Measurements from ENCODE around the gene ANKHD1. TPM values are rescaled to one million over a fixed set of nuclear protein-coding genes. Genes with fewer than 3 reads are reported as not detected.

ANKHD1 gene
- total RNA-seq, 1 experiment from 2014 or later: 140 TPM

- no peak for ATAC-seq
- no peak for DNase-seq (ENCODE audit: low read depth, low spot score)
- Histone ChIP-seq H3K36me3 (ENCODE audit: control insufficient read depth, insufficient read depth, low read length) (no peaks in the 10 kb centered on the region), H3K27me3 (ENCODE audit: control insufficient read depth, insufficient read depth, low read length) (no peaks in the 10 kb centered on the region), H3K4me1 (ENCODE audit: control insufficient read depth, insufficient read depth, low read length) (peaks cover 4% of the 10 kb centered on the region; the same call in 1 of the 2 replicates), H3K27ac (ENCODE audit: low read length) (no peak overlapping the region), H3K4me3 (ENCODE audit: low read depth in 2 of 2, low read length in 2 of 2) (no peak overlapping the region), H3K9me3 (ENCODE audit: control insufficient read depth, insufficient read depth, low read depth, low read length) (no peaks in the 10 kb centered on the region)
- BruUV-seq (replicated peaks): no TSS peak
- ChIA-PET CTCF (interaction anchor here (0.6 kb wide), 1 partner anchor 35 kb away, joined by 5 read pairs; no protein-coding TSS in a partner anchor), POLR2A (interaction anchor here (0.6 kb wide), 1 partner anchor 264 kb away, joined by 3 read pairs; no protein-coding TSS in a partner anchor)
- in situ Hi-C loops (cut with HindIII; ENCODE audit: low pct_unique_long_range_greater_than_20kb, low sequenced_read_pairs) (no loop called here), intact Hi-C loops (cut with micrococcal nuclease; ENCODE audit: unreplicated experiment) (no loop called here)
- TF ChIP-seq SIN3A (IDR thresholded peaks at IDR 0.05; ENCODE audit: borderline replicate concordance, insufficient read depth, low read depth, low read length) (no peak), REST (IDR thresholded peaks at IDR 0.05; ENCODE audit: insufficient read depth in 1 of 2, low read depth in 2 of 2, low read length in 1 of 2) (no peak), POLR2AphosphoS5 (IDR thresholded peaks at IDR 0.05; ENCODE audit: low read depth, low read length) (no peak), TCF7L2 (IDR thresholded peaks at IDR 0.05; ENCODE audit: low read depth, low read length) (no peak), CTCF (IDR thresholded peaks at IDR 0.05) (no peak)
Measured at GRCh38 chr5:140393738-140394137, 7.9 kb upstream of the ANKHD1 start.

- Histone ChIP-seq H3K4me1 (ENCODE audit: control insufficient read depth, insufficient read depth, low read length) (peaks cover 5% of the 10 kb centered on the region; the same call in 1 of the 2 replicates), H3K27me3 (ENCODE audit: control insufficient read depth, insufficient read depth, low read length) (no peaks in the 10 kb centered on the region), H3K4me3 (ENCODE audit: low read depth in 2 of 2, low read length in 2 of 2) (no peak overlapping the region), H3K27ac (ENCODE audit: low read length) (peak overlapping the region; percentile 27; the same call in 1 of the 2 replicates), H3K36me3 (ENCODE audit: control insufficient read depth, insufficient read depth, low read length) (peaks cover 2% of the 10 kb centered on the region; the same call in 1 of the 2 replicates), H3K9me3 (ENCODE audit: control insufficient read depth, insufficient read depth, low read depth, low read length) (no peaks in the 10 kb centered on the region)
- ChIA-PET CTCF (no interaction called here), POLR2A (no interaction called here)
- intact Hi-C loops (cut with micrococcal nuclease; ENCODE audit: unreplicated experiment) (no loop called here), in situ Hi-C loops (cut with HindIII; ENCODE audit: low pct_unique_long_range_greater_than_20kb, low sequenced_read_pairs) (no loop called here)
- ATAC-seq (no peak), DNase-seq (ENCODE audit: low read depth, low spot score) (no peak)
- no TSS peak for BruUV-seq (replicated peaks)
- TF ChIP-seq POLR2AphosphoS5 (IDR thresholded peaks at IDR 0.05; ENCODE audit: low read depth, low read length) (no peak), REST (IDR thresholded peaks at IDR 0.05; ENCODE audit: insufficient read depth in 1 of 2, low read depth in 2 of 2, low read length in 1 of 2) (no peak), TCF7L2 (IDR thresholded peaks at IDR 0.05; ENCODE audit: low read depth, low read length) (no peak), SIN3A (IDR thresholded peaks at IDR 0.05; ENCODE audit: borderline replicate concordance, insufficient read depth, low read depth, low read length) (no peak), CTCF (IDR thresholded peaks at IDR 0.05) (no peak)
Measured at GRCh38 chr5:140398379-140398811, 3.2 kb upstream of the ANKHD1 start.
